ENCODE results near the gene MRPS31.

GRCh38 chr13:40780822-40781401 lies 9.9 kb upstream of the MRPS31 start:
- TF ChIP-seq CTCF (IDR thresholded peaks at IDR 0.05; ENCODE audit: insufficient read depth, low read length, poor library complexity, severe bottlenecking) = no peak
- no peak for TF ChIP-seq EZH2phosphoT487 (conservative IDR thresholded peaks at IDR 0.05; ENCODE audit: low read length)
